ENCODE results near the gene CCDC6.

- no peak for TF ChIP-seq CTCF (conservative IDR thresholded peaks at IDR 0.05)
- no peak for TF ChIP-seq EZH2 (IDR thresholded peaks at IDR 0.05; ENCODE audit: low read depth)
Observed at GRCh38 chr10:59741583-59741982, 164.8 kb downstream of the CCDC6 start.
